ENCODE results near the gene MGAT5B.

MGAT5B gene

DNA sequence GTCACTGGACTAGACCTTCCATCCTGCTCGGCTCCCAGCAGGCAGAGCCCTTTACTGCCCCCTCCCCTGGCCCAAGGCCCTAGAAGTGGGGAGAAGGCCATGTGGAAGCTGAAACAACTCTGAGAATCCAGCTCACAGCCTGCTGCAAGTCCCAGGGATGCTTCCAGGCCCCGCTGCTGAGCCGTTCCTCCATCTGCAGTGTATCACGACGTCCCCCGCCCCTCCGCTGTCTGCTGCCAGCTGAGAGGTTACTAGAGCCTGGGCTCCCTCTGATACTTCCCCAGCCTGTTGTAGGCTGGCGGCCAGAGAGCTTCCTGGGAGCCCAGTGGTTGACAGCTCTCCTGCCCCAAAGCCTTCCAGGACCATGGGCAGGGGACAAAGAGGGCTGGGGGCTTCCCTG lies 118.2 kb downstream of the MGAT5B start:
- DNase-seq = no peak

DNA sequence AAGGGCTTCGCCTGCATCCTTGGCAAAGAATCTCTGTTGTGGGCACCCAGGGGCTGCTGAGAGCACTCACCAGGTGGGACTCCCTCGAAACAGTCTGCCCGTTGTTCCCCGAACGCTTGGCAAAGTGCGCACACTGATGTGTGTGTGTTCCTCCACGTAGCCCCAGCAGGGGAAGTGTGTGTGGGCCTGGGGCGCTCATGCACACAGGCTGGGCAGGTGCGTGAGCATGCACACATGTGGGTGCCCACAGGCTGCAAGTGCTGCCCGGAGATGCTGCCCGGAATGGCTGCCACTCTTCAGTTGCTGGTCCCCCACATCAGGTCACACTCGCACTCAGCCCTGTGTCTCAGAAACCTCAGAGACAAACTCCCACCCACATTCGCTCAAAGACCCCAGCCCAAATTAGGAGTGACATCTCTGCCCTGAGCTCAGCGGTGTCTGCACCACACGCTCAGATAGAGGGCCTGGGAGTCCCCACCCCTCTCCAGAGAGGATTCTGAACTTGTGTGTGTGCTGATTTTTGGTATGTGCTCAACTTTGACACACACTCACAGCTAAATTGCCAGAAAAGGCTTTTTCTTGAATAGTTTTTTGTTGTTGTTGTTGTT lies 119.4 kb downstream of the MGAT5B start:
- DNase-seq = no peak

DNA sequence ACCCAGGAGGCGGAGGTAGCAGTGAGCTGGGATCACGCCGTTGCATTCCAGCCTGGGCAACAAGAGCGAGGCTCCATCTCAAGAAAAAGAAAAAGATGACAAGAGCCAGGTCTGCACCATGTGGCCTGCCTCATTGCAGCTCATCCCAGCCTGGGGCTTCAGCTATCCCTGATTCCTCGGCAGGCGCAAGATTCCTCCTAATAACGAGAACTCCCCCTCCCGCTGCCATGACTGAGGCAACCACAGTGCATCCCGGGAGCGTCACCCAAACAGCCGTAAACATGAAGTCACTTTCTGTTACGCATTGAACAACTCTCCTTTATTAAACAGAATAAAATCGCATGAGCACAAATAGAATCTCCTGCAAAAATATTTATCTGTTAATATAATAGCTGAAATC lies 120.6 kb downstream of the MGAT5B start:
- DNase-seq = no peak

DNA sequence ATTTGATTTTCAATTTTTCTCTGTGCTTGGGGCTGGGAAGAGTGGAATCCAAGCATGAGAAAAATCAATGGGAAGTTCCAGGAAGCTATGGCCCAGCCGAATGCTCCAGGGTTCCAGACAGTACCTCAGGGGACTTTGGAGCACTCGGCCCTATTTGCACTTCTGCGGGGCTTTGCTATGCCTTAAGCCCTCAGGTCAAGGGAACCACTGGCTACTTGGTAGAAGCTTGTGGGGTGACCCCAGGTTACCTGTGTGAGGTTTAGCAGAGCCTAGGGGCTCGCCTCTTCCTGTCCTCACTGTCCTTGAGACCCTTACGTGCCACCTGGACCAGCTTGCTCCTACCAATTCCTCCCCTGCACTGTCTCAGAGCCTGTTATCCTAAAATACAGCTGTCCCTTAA lies 121.3 kb downstream of the MGAT5B start:
- no peak for DNase-seq

DNA sequence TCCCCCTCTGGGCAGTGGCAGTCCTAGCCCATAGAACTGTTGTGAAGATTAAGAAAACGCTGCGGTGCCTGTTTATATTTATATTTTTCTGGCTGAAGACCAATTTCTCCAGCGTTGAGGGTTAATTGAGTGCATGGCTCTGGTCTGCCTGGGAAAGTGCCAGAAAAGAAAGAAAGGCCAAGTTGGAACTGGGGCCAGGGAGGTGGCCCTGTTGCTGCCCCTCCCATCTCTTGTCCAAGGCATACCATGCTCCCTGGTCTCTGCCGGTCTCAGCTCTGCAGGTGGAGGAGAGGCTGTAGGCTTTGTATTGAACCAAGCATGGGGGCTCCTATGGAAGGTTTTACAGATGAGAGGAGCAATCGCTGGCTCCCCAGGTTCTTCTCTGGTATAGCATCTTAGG lies 124.7 kb downstream of the MGAT5B start:
- no peak for DNase-seq

DNA sequence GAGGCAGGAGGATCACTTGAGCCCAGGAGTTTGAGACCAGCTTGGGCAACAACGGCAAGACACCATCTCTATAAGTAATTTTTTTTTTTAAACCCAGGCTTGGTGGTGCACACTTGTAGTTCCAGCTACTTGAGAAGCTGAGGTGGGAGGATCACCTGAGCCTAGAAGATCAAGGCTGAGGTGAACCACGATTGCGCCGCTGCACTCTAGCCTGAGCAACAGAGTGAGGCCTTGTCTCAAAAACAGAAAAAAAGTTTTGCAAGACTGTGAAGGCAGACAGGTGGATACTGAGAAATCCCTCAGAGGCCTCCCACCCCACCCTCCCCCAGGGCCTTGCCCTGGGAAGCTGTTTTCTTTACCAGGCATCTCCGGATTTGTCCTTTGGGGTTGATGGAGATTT lies 125.4 kb downstream of the MGAT5B start:
- no peak for DNase-seq

DNA sequence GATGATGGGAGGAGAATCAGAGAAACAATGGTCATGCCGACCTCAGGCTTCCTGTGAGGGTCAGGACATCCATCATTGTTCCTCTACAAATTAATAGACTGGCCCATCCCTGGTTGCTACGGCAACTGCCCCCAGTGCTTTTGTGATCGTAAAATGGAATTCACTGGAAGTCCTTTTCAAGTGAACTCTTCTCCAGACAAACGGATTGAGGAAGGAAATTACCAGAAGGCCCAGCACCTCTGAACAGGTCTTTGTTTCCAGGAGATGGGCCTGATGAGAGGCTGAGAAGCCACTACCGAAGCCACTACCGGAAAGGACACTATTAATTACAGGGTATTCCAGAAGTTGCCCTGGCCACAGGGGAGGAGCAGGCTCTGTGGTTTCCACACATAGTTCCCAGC lies 126.0 kb downstream of the MGAT5B start:
- no peak for DNase-seq

DNA sequence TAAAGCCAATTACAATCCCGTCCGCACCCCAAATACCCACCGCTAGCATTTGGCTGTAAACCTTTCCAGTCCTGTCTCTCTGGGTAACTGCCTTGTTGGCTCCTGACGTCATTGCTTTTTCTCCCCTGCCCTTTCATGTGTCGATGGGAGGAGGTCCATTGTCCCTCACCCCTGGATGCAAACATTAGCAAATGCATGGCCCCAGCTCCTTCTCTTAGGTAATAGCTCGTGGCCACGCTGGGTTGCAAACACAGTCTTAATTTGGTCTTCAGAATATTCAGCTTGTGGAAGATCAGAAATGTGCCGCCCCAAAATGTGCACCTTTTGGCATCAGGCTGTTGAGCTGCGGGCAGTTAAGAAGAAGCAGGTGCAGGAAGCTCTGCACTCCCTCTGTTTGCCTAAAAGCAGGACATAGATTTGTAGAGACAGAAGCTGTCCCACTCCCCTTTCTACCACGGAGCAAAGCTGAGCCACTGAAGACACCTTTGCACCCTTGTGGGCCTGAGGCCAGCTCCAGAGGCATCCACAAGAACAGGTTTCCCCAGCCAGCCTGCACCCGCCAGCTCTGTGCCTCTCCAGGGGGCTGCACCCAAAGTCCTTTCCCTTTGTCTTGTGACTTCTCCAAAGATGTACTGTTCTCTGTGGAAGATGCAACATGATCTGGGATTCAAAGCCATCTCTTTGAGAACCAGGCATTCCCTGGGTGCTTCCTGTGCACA lies 127.3 kb downstream of the MGAT5B start:
- DNase-seq = no peak

DNA sequence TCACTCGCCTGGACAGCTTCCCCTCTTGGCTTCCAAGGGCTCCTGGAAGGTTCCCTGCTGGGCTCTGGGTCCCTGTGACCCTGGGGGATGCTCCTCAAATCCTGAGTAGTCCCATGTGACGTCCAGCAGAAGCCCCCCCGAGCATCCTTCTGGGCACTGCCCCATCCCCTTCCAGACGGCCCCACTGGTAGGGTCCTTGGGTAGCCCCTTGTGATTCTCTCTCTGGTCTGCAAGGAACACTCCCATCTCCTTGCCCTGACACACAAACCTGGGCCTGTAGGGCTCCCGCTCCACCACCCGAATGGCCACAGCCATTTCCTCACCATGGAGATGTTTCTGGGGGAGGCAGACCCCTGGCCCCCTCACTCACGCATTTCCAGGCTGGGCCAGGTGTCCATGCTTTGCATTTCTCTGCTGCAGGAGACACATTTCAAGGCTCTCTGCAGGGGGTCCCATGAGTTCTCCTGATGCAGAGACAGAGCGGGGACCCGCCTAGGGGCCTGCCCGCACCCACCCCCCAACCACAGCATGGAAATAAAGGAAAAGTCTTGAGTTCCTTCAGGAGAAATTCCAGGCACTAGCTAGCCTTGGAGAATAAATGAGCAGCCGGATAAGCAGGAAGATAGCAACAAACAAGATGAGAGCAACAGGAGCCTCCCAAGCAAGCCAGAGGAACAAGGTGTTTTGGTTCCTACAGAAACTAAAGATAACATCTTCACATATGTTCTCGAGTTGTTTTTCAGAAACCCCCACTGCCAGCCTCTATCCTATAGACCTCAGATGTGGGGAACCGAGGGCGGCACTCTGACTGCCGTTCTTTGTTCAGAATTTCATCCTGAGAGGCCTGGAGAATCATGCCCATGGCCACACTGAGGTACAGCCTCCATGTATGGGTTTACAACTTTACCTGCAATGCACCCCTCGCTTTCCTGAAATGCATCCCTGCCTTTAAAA lies 128.8 kb downstream of the MGAT5B start:
- DNase-seq = no peak

DNA sequence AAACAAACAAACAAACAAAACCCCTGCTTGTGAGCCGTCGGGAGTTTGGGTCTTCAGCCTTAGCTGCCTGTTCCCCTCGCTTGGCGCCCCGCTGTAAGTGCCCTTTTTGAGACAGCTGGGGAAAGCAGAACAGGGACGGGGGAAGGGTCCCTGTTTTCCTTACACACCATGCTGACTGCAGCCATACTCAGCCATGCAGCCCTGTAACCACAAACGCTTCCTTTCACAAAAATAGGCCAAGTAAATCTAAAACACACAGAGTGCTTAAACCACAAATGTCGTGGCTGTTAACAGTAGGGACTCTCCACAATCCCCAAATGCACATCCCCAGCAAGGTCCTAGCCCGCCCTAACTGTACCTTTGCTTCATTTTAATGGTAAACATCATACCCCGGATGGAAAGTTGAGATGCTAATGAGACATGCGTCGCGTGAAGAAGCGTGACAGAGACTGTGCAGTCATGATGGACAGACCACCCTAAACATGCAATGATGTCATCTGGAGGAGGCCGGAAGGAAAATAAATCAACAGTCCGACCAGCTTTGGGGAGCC lies 129.9 kb downstream of the MGAT5B start:
- peak in 1 of 4 experiments; percentile 17 for DNase-seq

DNA sequence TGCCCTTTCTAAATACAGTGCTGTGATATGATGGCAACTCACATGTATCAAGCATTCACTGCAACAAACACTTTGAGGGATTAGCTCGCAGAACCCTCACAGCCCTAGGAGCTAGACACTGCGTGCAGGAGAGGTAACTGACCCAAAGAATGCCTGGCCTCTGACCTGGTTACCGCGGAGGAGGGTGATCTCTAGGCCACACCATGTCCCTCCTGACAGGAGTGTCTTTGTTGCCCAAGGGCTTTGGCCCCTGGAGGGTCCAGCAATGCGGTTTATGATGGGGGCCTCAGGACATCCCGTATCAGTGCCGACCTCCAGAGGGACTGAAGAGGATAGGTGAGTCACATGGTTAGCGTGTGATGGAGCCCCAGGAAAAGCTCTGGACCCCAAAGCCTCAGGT lies 130.6 kb downstream of the MGAT5B start:
- DNase-seq = no peak
